Measurements from ENCODE around the gene SLC39A3.
A peak's percentile ranks its signal among the peaks of the same experiment; 100 is the strongest.

The SLC39A3 gene

GRCh38 chr19:2739602-2740313 lies at the start of gene SLC39A3:
SLC39A3 (minus strand) TSS chr19:2740017; CDS start chr19:2737257, 2,760 bp downstream.
- H3K9ac ChIP-seq (ENCODE audit: low read depth, low read length), result peak within 1 kb of the TSS; percentile 88; the same call in 1 of the 2 replicates

GRCh38 chr19:2788237-2788636 lies 48.4 kb upstream of the SLC39A3 start:
- no peaks in the 10 kb centered on the region for H3K9me3 ChIP-seq (ENCODE audit: control insufficient read depth, insufficient read depth, low read length)
- no peak overlapping the region for H3K9ac ChIP-seq (ENCODE audit: low read depth, low read length)
- peaks cover 3% of the 10 kb centered on the region; the same call in 1 of the 2 replicates for H3K36me3 ChIP-seq (ENCODE audit: insufficient read depth, low read length)
- H3K4me1 ChIP-seq (ENCODE audit: insufficient read depth, low read length), result no peaks in the 10 kb centered on the region

More at GRCh38 chr19:2739602-2740313, at the start of gene SLC39A3:
- Histone ChIP-seq H3K4me1 (ENCODE audit: insufficient read depth, low read length) (no peaks in the 10 kb centered on the region), H3K36me3 (ENCODE audit: insufficient read depth, low read length) (no peaks in the 10 kb centered on the region), H3K9me3 (ENCODE audit: control insufficient read depth, insufficient read depth, low read length) (no peaks in the 10 kb centered on the region; the same call in 1 of the 2 replicates)

GRCh38 chr19:2787115-2787514 lies 47.3 kb upstream of the SLC39A3 start:
- H3K36me3 ChIP-seq (ENCODE audit: insufficient read depth, low read length), result peaks cover 3% of the 10 kb centered on the region; the same call in 1 of the 2 replicates

GRCh38 chr19:2785244-2785997 lies 45.6 kb upstream of the SLC39A3 start, which contains the start of gene THOP1:
THOP1 (plus strand) TSS chr19:2785503; CDS start chr19:2785663, 160 bp downstream.
- H3K9ac ChIP-seq (ENCODE audit: low read depth, low read length), result peak within 1 kb of the TSS; percentile 87
- H3K4me1 ChIP-seq (ENCODE audit: insufficient read depth, low read length), result no peaks in the 10 kb centered on the region; the same call in 1 of the 2 replicates
- H3K36me3 ChIP-seq (ENCODE audit: insufficient read depth, low read length), result peaks cover 3% of the 10 kb centered on the region; the same call in 1 of the 2 replicates
- no peaks in the 10 kb centered on the region for H3K9me3 ChIP-seq (ENCODE audit: control insufficient read depth, insufficient read depth, low read length)

More at GRCh38 chr19:2787115-2787514, 47.3 kb upstream of the SLC39A3 start:
- Histone ChIP-seq H3K9ac (ENCODE audit: low read depth, low read length) (no peak overlapping the region), H3K9me3 (ENCODE audit: control insufficient read depth, insufficient read depth, low read length) (no peaks in the 10 kb centered on the region), H3K4me1 (ENCODE audit: insufficient read depth, low read length) (no peaks in the 10 kb centered on the region; the same call in 1 of the 2 replicates)

- Histone ChIP-seq H3K4me1 (ENCODE audit: insufficient read depth, low read length) (no peaks in the 10 kb centered on the region; the same call in 1 of the 2 replicates), H3K9me3 (ENCODE audit: control insufficient read depth, insufficient read depth, low read length) (no peaks in the 10 kb centered on the region), H3K36me3 (ENCODE audit: insufficient read depth, low read length) (peaks cover 3% of the 10 kb centered on the region; the same call in 1 of the 2 replicates), H3K9ac (ENCODE audit: low read depth, low read length) (peak overlapping the region; percentile 1; the same call in 1 of the 2 replicates)
These were observed 43.9 kb upstream of the SLC39A3 start for GRCh38 chr19:2783781-2784145.

GRCh38 chr19:2782936-2783780 lies 43.3 kb upstream of the SLC39A3 start, which contains the start of gene SGTA:
SGTA (minus strand) TSS chr19:2783273; CDS start chr19:2769068, 14,205 bp downstream.
- peaks cover 2% of the 10 kb centered on the region; the same call in 1 of the 2 replicates for H3K36me3 ChIP-seq (ENCODE audit: insufficient read depth, low read length)
- no peaks in the 10 kb centered on the region; the same call in 1 of the 2 replicates for H3K4me1 ChIP-seq (ENCODE audit: insufficient read depth, low read length)
- peak within 1 kb of the TSS; percentile 100 for H3K9ac ChIP-seq (ENCODE audit: low read depth, low read length)

GRCh38 chr19:2782329-2782935 lies 42.6 kb upstream of the SLC39A3 start:
- H3K36me3 ChIP-seq (ENCODE audit: insufficient read depth, low read length), result no peaks in the 10 kb centered on the region; the same call in 1 of the 2 replicates
- no peaks in the 10 kb centered on the region; the same call in 1 of the 2 replicates for H3K4me1 ChIP-seq (ENCODE audit: insufficient read depth, low read length)
- no peaks in the 10 kb centered on the region for H3K9me3 ChIP-seq (ENCODE audit: control insufficient read depth, insufficient read depth, low read length)
- peak overlapping the region; percentile 100 for H3K9ac ChIP-seq (ENCODE audit: low read depth, low read length)

More at GRCh38 chr19:2782936-2783780, 43.3 kb upstream of the SLC39A3 start, which contains the start of gene SGTA:
- no peaks in the 10 kb centered on the region for H3K9me3 ChIP-seq (ENCODE audit: control insufficient read depth, insufficient read depth, low read length)

- H3K9me3 ChIP-seq (ENCODE audit: control insufficient read depth, insufficient read depth, low read length), result no peaks in the 10 kb centered on the region
- H3K9ac ChIP-seq (ENCODE audit: low read depth, low read length), result no peak overlapping the region
- H3K36me3 ChIP-seq (ENCODE audit: insufficient read depth, low read length), result no peaks in the 10 kb centered on the region; the same call in 1 of the 2 replicates
- H3K4me1 ChIP-seq (ENCODE audit: insufficient read depth, low read length), result no peaks in the 10 kb centered on the region; the same call in 1 of the 2 replicates
These were observed 40.5 kb upstream of the SLC39A3 start for GRCh38 chr19:2780284-2780683.

GRCh38 chr19:2779121-2779740 lies 39.4 kb upstream of the SLC39A3 start:
- Histone ChIP-seq H3K4me1 (ENCODE audit: insufficient read depth, low read length) (no peaks in the 10 kb centered on the region; the same call in 1 of the 2 replicates), H3K36me3 (ENCODE audit: insufficient read depth, low read length) (no peaks in the 10 kb centered on the region; the same call in 1 of the 2 replicates), H3K9ac (ENCODE audit: low read depth, low read length) (no peak overlapping the region), H3K9me3 (ENCODE audit: control insufficient read depth, insufficient read depth, low read length) (no peaks in the 10 kb centered on the region)

GRCh38 chr19:2777952-2778683 lies 38.3 kb upstream of the SLC39A3 start:
- Histone ChIP-seq H3K9ac (ENCODE audit: low read depth, low read length) (no peak overlapping the region), H3K4me1 (ENCODE audit: insufficient read depth, low read length) (no peaks in the 10 kb centered on the region; the same call in 1 of the 2 replicates), H3K9me3 (ENCODE audit: control insufficient read depth, insufficient read depth, low read length) (no peaks in the 10 kb centered on the region), H3K36me3 (ENCODE audit: insufficient read depth, low read length) (no peaks in the 10 kb centered on the region; the same call in 1 of the 2 replicates)

- Histone ChIP-seq H3K4me1 (ENCODE audit: insufficient read depth, low read length) (no peaks in the 10 kb centered on the region), H3K9me3 (ENCODE audit: control insufficient read depth, insufficient read depth, low read length) (no peaks in the 10 kb centered on the region), H3K9ac (ENCODE audit: low read depth, low read length) (no peak overlapping the region), H3K36me3 (ENCODE audit: insufficient read depth, low read length) (no peaks in the 10 kb centered on the region; the same call in 1 of the 2 replicates)
These were observed 36.0 kb upstream of the SLC39A3 start for GRCh38 chr19:2775556-2776430.

Data from ES-I3 (cell line).